Left lung (tissue), 10 donors: ENCODE results near the gene SETD1A. TPM values are rescaled to one million over a fixed set of nuclear protein-coding genes. Genes with fewer than 3 reads are reported as not detected.

Experiments used
- ATAC-seq: fragments of 200-7000 bp; cut with Tn5 transposase; one replicate; pipeline ENCODE4 v1.9.1; 2020; ENCODE audit warnings: moderate library complexity
- DNase-seq, 4 donors: peaks; one replicate each; pipeline ENCODE4 v3.0.0-alpha.2; 2013 to 2020
- H3K27ac ChIP-seq, 2 donors: fragments of 200-600 bp; sonication (generic) in 1 of 2; one replicate each; pipeline versions ENCODE4 v1.5.0 to v1.8.0; 2020 to 2021
- H3K27me3 ChIP-seq, 2 donors: fragments of 200-600 bp; sonication (generic) in 1 of 2; one replicate each; pipeline versions ENCODE4 v1.5.0 to v1.8.0; 2020 to 2021
- H3K36me3 ChIP-seq, 2 donors: fragments of 200-600 bp; sonication (generic) in 1 of 2; one replicate each; pipeline versions ENCODE4 v1.5.0 to v1.8.0; 2020 to 2021
- H3K4me1 ChIP-seq, 2 donors: fragments of 200-600 bp; one replicate each; pipeline ENCODE4 v1.8.0; 2021
- H3K4me3 ChIP-seq, 2 donors: fragments of 200-600 bp; sonication (generic) in 1 of 2; one replicate each; pipeline versions ENCODE4 v1.5.0 to v1.8.0; 2020 to 2021; ENCODE audit warnings: mild to moderate bottlenecking in 1 of 2
- H3K9me3 ChIP-seq, 2 donors: fragments of 200-600 bp; sonication (generic) in 1 of 2; one replicate each; pipeline versions ENCODE4 v1.5.0 to v1.8.0; 2020 to 2021
- CTCF ChIP-seq, 2 donors: fragments of 200-600 bp; sonication (generic) in 1 of 2; IDR thresholded peaks; one replicate each; pipeline versions ENCODE4 v1.5.0 to v1.8.0; 2021; ENCODE audit warnings: antibody characterized with exemption in 2 of 2
- intact Hi-C, 2 donors: fragments of 100-400 bp; cut with DNase I; formaldehyde crosslinking; loops; one replicate each; pipeline versions ENCODE4 v1.11.2 to v1.14.2; 2022
- polyA plus RNA-seq, 6 donors: library from polyadenylated mRNA; unstranded; fragments of 120-200 nt; gene quantifications; one replicate each; pipeline ENCODE4 v1.2.1, GENCODE V29; 2013; ENCODE audit not compliant: insufficient read length in 6 of 6
- total RNA-seq, 2 donors: library from RNA; stranded (reverse); fragmentation: NEBNext Ultra II Directional; extraction: Animal tissue kit (Norgen Biotek cat#: 25700); gene quantifications; one replicate each; pipeline ENCODE4 v1.2.1, GENCODE V29; 2021
- donor health status: DM: no; HTN: yes; CAD: no.
- donor health status: DM: no; HTN: no; CAD: no.

SETD1A gene
- total and polyA plus RNA-seq, 8 donors = 12.1 to 21.5 (median 15.3) TPM

DNA sequence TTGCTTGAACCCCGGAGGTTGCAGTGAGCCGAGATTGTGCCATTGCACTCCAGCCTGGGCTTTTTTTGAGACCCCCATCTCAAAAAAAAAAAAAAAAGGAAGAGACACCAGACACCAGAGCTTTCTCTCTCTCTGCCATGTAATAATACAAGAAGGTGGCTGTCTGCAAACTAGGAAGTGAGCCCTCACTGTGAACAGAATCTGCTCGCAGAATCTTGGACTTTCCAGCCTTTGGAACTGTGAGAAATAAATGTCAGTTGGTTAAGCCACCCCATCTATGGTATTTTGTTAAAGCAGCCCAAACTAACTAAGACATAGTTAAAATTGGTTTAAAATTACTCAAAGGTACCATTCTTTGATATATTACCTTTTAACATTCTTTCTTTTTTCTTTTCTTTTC is 63.0 kb downstream of the SETD1A start:
- ATAC-seq (no peak), DNase-seq (no peak)
- Histone ChIP-seq H3K27me3 (peaks cover 0 to 25% of the 10 kb centered on the region in 2 donors), H3K27ac (no peak overlapping the region), H3K9me3 (no peaks in the 10 kb centered on the region), H3K4me3 (no peak overlapping the region), H3K36me3 (no peaks in the 10 kb centered on the region), H3K4me1 (peaks cover 0 to 6% of the 10 kb centered on the region in 2 donors)
- intact Hi-C loops = no loop called here
- TF ChIP-seq CTCF (IDR thresholded peaks at IDR 0.05) = no peak

DNA sequence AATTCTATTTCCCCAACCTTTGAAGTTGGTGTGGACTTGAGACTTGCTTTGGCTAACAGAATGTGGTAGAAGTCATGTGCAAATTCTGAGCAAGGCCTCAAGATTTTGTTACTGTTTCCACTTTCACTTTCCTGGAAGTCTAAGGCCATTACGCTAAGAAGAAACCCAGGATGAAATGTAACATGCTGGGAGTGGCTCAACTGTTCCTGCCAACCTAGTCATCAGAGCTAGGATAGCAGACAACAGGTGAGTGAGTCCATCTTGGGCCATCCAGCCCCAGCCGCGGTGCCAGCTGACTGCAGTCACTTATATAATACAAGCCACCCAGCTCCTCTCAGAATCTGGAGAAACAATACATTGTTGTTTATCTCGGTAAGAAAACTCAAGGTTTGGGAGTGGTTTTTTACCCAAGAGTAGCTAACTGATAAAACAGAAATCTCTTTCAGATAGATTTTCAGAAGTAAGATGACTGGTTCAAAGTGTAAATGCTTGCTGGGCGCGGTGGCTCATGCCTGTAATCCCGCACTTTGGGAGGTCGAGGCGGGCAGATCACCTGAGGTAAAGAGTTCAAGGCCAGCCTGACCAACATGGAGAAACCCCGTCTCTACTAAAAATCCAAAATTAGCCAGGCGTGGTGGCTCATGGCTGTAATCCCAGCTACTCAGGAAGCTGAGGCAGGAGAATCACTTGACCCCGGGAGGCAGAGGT is 65.1 kb downstream of the SETD1A start:
- Histone ChIP-seq H3K4me1 (peaks cover 0 to 6% of the 10 kb centered on the region in 2 donors), H3K27me3 (peaks cover 0 to 3% of the 10 kb centered on the region in 2 donors), H3K9me3 (no peaks in the 10 kb centered on the region), H3K4me3 (no peak overlapping the region), H3K36me3 (no peaks in the 10 kb centered on the region), H3K27ac (no peak overlapping the region)
- intact Hi-C loops = no loop called here
- ATAC-seq (no peak), DNase-seq (no peak)
- no peak for TF ChIP-seq CTCF (IDR thresholded peaks at IDR 0.05)

- DNase-seq (no peak), ATAC-seq (no peak)
- intact Hi-C loops = no loop called here
- TF ChIP-seq CTCF (IDR thresholded peaks at IDR 0.05) = no peak
- Histone ChIP-seq H3K27me3 (no peaks in the 10 kb centered on the region), H3K27ac (no peak overlapping the region), H3K4me3 (no peak overlapping the region), H3K4me1 (peaks cover 0 to 6% of the 10 kb centered on the region in 2 donors), H3K36me3 (no peaks in the 10 kb centered on the region), H3K9me3 (no peaks in the 10 kb centered on the region)
Measured at GRCh38 chr16:31023252-31023602, 65.7 kb downstream of the SETD1A start.

- Histone ChIP-seq H3K9me3 (no peaks in the 10 kb centered on the region), H3K27ac (no peak overlapping the region), H3K36me3 (no peaks in the 10 kb centered on the region), H3K27me3 (no peaks in the 10 kb centered on the region), H3K4me3 (no peak overlapping the region), H3K4me1 (peaks cover 0 to 6% of the 10 kb centered on the region in 2 donors)
- no peak for TF ChIP-seq CTCF (IDR thresholded peaks at IDR 0.05)
- no peak for DNase-seq
- ATAC-seq = no peak
- intact Hi-C loops = no loop called here
Measured at GRCh38 chr16:31023627-31024226, 66.2 kb downstream of the SETD1A start.

GRCh38 chr16:31025339-31025738 is 67.8 kb downstream of the SETD1A start:
- H3K4me1 ChIP-seq = peaks cover 0 to 6% of the 10 kb centered on the region in 2 donors
- DNase-seq = no peak
- H3K27me3 ChIP-seq = no peaks in the 10 kb centered on the region
- intact Hi-C loops = no loop called here
- H3K9me3 ChIP-seq = no peaks in the 10 kb centered on the region
- ATAC-seq = peak; percentile 52
- H3K27ac ChIP-seq = peak overlapping the region; percentile 7 to 37
- no peak overlapping the region for H3K4me3 ChIP-seq
- H3K36me3 ChIP-seq = no peaks in the 10 kb centered on the region
- TF ChIP-seq CTCF (IDR thresholded peaks at IDR 0.05) = no peak
